Measurements from ENCODE around the gene MRPL21. TPM values are rescaled to one million over a fixed set of nuclear protein-coding genes. Genes with fewer than 3 reads are reported as not detected.

MRPL21 gene
- total and polyA plus RNA-seq, 2 experiments from 2014 or later, result 62.4 to 232 TPM

DNA sequence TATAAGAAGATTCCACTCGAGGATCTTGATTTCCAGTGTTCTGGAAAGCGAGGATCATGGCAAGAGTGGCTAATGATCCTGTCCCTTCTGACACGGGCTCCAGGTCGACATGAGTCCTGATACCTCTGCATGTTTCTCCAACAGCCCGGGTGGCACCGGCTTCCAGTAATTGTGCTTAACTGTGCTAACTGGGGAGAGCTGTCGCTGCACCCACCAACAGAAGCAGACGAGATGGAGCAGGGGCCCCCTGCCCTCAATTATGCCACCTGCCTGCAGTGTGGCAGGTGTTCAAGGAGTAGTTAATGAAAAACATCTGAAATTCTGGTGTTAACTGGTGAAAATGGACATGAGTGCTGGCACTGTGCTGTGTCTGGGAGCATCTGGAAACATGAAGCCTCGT lies 6.2 kb downstream of the MRPL21 start:
- Mint-ChIP-seq H3K4me3 (no peak overlapping the region), H3K4me1 (peaks cover 12% of the 10 kb centered on the region)
- peaks cover 28% of the 10 kb centered on the region for H4K20me1 ChIP-seq (replicated peaks; ENCODE audit: insufficient read depth)

More for the DNA sequence above, 6.2 kb downstream of the MRPL21 start:
- no peak for ATAC-seq
- H3K79me2 ChIP-seq (replicated peaks; ENCODE audit: insufficient read depth), result peaks cover 31% of the 10 kb centered on the region
- H3K4me1 ChIP-seq (ENCODE audit: insufficient read depth), result peaks cover 4% of the 10 kb centered on the region; the same call in 1 of the 2 replicates
- no peak for DNase-seq (ENCODE audit: low spot score)
- no peaks in the 10 kb centered on the region for H3K9me2 ChIP-seq (ENCODE audit: insufficient read depth)
- Mint-ChIP-seq H3K9me3 (no peaks in the 10 kb centered on the region), H3K27me3 (ENCODE audit: insufficient read depth, low read depth, poor library complexity) (peaks cover 2% of the 10 kb centered on the region), H3K27ac (no peak overlapping the region), H3K36me3 (ENCODE audit: low read depth) (peaks cover 64% of the 10 kb centered on the region)
- no peak overlapping the region for H3K4me3 ChIP-seq
- H3K27me3 ChIP-seq (ENCODE audit: insufficient read depth), result no peaks in the 10 kb centered on the region
- TF ChIP-seq CREB1 (CRISPR knock-in tag; IDR thresholded peaks at IDR 0.05; ENCODE audit: low read depth), result no peak
- no peak for TF ChIP-seq EZH2 (IDR thresholded peaks at IDR 0.05; ENCODE audit: low read depth, unreplicated experiment)
- TF ChIP-seq ZNF114 (CRISPR knock-in tag; IDR thresholded peaks at IDR 0.05), result no peak
- TF ChIP-seq, protein P1, sequence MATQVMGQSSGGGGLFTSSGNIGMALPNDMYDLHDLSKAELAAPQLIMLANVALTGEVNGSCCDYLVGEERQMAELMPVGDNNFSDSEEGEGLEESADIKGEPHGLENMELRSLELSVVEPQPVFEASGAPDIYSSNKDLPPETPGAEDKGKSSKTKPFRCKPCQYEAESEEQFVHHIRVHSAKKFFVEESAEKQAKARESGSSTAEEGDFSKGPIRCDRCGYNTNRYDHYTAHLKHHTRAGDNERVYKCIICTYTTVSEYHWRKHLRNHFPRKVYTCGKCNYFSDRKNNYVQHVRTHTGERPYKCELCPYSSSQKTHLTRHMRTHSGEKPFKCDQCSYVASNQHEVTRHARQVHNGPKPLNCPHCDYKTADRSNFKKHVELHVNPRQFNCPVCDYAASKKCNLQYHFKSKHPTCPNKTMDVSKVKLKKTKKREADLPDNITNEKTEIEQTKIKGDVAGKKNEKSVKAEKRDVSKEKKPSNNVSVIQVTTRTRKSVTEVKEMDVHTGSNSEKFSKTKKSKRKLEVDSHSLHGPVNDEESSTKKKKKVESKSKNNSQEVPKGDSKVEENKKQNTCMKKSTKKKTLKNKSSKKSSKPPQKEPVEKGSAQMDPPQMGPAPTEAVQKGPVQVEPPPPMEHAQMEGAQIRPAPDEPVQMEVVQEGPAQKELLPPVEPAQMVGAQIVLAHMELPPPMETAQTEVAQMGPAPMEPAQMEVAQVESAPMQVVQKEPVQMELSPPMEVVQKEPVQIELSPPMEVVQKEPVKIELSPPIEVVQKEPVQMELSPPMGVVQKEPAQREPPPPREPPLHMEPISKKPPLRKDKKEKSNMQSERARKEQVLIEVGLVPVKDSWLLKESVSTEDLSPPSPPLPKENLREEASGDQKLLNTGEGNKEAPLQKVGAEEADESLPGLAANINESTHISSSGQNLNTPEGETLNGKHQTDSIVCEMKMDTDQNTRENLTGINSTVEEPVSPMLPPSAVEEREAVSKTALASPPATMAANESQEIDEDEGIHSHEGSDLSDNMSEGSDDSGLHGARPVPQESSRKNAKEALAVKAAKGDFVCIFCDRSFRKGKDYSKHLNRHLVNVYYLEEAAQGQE (IDR thresholded peaks at IDR 0.05; ENCODE audit: unreplicated experiment), result no peak
- TF ChIP-seq, protein P2, sequence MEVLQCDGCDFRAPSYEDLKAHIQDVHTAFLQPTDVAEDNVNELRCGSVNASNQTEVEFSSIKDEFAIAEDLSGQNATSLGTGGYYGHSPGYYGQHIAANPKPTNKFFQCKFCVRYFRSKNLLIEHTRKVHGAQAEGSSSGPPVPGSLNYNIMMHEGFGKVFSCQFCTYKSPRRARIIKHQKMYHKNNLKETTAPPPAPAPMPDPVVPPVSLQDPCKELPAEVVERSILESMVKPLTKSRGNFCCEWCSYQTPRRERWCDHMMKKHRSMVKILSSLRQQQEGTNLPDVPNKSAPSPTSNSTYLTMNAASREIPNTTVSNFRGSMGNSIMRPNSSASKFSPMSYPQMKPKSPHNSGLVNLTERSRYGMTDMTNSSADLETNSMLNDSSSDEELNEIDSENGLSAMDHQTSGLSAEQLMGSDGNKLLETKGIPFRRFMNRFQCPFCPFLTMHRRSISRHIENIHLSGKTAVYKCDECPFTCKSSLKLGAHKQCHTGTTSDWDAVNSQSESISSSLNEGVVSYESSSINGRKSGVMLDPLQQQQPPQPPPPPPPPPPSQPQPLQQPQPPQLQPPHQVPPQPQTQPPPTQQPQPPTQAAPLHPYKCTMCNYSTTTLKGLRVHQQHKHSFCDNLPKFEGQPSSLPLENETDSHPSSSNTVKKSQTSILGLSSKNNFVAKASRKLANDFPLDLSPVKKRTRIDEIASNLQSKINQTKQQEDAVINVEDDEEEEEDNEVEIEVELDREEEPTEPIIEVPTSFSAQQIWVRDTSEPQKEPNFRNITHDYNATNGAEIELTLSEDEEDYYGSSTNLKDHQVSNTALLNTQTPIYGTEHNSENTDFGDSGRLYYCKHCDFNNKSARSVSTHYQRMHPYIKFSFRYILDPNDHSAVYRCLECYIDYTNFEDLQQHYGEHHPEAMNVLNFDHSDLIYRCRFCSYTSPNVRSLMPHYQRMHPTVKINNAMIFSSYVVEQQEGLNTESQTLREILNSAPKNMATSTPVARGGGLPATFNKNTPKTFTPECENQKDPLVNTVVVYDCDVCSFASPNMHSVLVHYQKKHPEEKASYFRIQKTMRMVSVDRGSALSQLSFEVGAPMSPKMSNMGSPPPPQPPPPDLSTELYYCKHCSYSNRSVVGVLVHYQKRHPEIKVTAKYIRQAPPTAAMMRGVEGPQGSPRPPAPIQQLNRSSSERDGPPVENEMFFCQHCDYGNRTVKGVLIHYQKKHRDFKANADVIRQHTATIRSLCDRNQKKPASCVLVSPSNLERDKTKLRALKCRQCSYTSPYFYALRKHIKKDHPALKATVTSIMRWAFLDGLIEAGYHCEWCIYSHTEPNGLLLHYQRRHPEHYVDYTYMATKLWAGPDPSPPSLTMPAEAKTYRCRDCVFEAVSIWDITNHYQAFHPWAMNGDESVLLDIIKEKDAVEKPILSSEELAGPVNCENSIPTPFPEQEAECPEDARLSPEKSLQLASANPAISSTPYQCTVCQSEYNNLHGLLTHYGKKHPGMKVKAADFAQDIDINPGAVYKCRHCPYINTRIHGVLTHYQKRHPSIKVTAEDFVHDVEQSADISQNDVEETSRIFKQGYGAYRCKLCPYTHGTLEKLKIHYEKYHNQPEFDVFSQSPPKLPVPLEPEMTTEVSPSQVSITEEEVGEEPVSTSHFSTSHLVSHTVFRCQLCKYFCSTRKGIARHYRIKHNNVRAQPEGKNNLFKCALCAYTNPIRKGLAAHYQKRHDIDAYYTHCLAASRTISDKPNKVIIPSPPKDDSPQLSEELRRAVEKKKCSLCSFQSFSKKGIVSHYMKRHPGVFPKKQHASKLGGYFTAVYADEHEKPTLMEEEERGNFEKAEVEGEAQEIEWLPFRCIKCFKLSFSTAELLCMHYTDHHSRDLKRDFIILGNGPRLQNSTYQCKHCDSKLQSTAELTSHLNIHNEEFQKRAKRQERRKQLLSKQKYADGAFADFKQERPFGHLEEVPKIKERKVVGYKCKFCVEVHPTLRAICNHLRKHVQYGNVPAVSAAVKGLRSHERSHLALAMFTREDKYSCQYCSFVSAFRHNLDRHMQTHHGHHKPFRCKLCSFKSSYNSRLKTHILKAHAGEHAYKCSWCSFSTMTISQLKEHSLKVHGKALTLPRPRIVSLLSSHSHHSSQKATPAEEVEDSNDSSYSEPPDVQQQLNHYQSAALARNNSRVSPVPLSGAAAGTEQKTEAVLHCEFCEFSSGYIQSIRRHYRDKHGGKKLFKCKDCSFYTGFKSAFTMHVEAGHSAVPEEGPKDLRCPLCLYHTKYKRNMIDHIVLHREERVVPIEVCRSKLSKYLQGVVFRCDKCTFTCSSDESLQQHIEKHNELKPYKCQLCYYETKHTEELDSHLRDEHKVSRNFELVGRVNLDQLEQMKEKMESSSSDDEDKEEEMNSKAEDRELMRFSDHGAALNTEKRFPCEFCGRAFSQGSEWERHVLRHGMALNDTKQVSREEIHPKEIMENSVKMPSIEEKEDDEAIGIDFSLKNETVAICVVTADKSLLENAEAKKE (CRISPR knock-in tag; IDR thresholded peaks at IDR 0.05), result no peak
- TF ChIP-seq, protein P3, sequence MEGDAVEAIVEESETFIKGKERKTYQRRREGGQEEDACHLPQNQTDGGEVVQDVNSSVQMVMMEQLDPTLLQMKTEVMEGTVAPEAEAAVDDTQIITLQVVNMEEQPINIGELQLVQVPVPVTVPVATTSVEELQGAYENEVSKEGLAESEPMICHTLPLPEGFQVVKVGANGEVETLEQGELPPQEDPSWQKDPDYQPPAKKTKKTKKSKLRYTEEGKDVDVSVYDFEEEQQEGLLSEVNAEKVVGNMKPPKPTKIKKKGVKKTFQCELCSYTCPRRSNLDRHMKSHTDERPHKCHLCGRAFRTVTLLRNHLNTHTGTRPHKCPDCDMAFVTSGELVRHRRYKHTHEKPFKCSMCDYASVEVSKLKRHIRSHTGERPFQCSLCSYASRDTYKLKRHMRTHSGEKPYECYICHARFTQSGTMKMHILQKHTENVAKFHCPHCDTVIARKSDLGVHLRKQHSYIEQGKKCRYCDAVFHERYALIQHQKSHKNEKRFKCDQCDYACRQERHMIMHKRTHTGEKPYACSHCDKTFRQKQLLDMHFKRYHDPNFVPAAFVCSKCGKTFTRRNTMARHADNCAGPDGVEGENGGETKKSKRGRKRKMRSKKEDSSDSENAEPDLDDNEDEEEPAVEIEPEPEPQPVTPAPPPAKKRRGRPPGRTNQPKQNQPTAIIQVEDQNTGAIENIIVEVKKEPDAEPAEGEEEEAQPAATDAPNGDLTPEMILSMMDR (conservative IDR thresholded peaks at IDR 0.05; ENCODE audit: low read depth in 2 of 2), result no peak
- TF ChIP-seq STAT1 (IDR thresholded peaks at IDR 0.05; ENCODE audit: unreplicated experiment), result no peak
- TF ChIP-seq ZNF331 (CRISPR knock-in tag; IDR thresholded peaks at IDR 0.05; ENCODE audit: low read depth), result no peak
- no peak for TF ChIP-seq NANOG (IDR thresholded peaks at IDR 0.05; ENCODE audit: borderline replicate concordance)
- no peak overlapping the region for H2AFZ ChIP-seq
- H3K27ac ChIP-seq (ENCODE audit: low read depth), result no peak overlapping the region
- 0 out of 2 replicates have a peak, but pooled peaks cover 2% of the 10 kb centered on the region for H3F3A ChIP-seq (replicated peaks; ENCODE audit: low read depth)
- no peak overlapping the region for H3K4me2 ChIP-seq
- H3K36me3 ChIP-seq (ENCODE audit: insufficient read depth), result peaks cover 33% of the 10 kb centered on the region

Measured in GM23338 (cell line).